ENCODE measurements around the gene NPVF. TPM values are rescaled to one million over a fixed set of nuclear protein-coding genes. Genes with fewer than 3 reads are reported as not detected.
A peak's percentile ranks its signal among the peaks of the same experiment; 100 is the strongest.

NPVF gene
- total and polyA plus RNA-seq, 4 donors = 0.17 TPM; not detected in 3

- Histone ChIP-seq H3K9me3 (ENCODE audit: control insufficient read depth, insufficient read depth, low read length) (no peaks in the 10 kb centered on the region), H3K27me3 (ENCODE audit: control insufficient read depth, insufficient read depth, low read length) (no peaks in the 10 kb centered on the region), H3K4me1 (ENCODE audit: control insufficient read depth, insufficient read depth, low read length) (peaks cover 5% of the 10 kb centered on the region), H3K4me3 (ENCODE audit: low read depth, low read length) (no peak overlapping the region), H3K27ac (ENCODE audit: low read depth, low read length) (no peak overlapping the region), H3K36me3 (ENCODE audit: control insufficient read depth, insufficient read depth, low read length) (no peaks in the 10 kb centered on the region)
- DNase-seq (ENCODE audit: low read depth in 4 of 6, low spot score in 6 of 6) = no peak
- no CpG with 5 or more reads among the region's 7 CpGs for WGBS (ENCODE audit: insufficient coverage)
Observed at GRCh38 chr7:25180946-25181345, 47.3 kb downstream of the NPVF start.

- 69% methylated on average over 3 of the region's 6 CpGs for WGBS (ENCODE audit: insufficient coverage)
- Histone ChIP-seq H3K27ac (ENCODE audit: low read depth, low read length) (no peak overlapping the region), H3K9me3 (ENCODE audit: control insufficient read depth, insufficient read depth, low read length) (no peaks in the 10 kb centered on the region)
Observed at GRCh38 chr7:25180592-25180923, 47.7 kb downstream of the NPVF start.

GRCh38 chr7:25179771-25180591 is 48.3 kb downstream of the NPVF start:
- peak; percentile 47 to 96 (median 76) for DNase-seq (ENCODE audit: low read depth in 4 of 6, low spot score in 6 of 6)
- WGBS (ENCODE audit: insufficient coverage) = under 1% methylated on average over 67 of the region's 74 CpGs
- H3K27ac ChIP-seq (ENCODE audit: low read depth, low read length) = peak overlapping the region; percentile 60
- no peaks in the 10 kb centered on the region for H3K9me3 ChIP-seq (ENCODE audit: control insufficient read depth, insufficient read depth, low read length)
- H3K4me1 ChIP-seq (ENCODE audit: control insufficient read depth, insufficient read depth, low read length) = peaks cover 5% of the 10 kb centered on the region
- no peaks in the 10 kb centered on the region for H3K36me3 ChIP-seq (ENCODE audit: control insufficient read depth, insufficient read depth, low read length)
- H3K4me3 ChIP-seq (ENCODE audit: low read depth, low read length) = peak overlapping the region; percentile 66
- no peaks in the 10 kb centered on the region for H3K27me3 ChIP-seq (ENCODE audit: control insufficient read depth, insufficient read depth, low read length)

More at GRCh38 chr7:25180592-25180923, 47.7 kb downstream of the NPVF start:
- Histone ChIP-seq H3K4me1 (ENCODE audit: control insufficient read depth, insufficient read depth, low read length) (peaks cover 5% of the 10 kb centered on the region), H3K27me3 (ENCODE audit: control insufficient read depth, insufficient read depth, low read length) (no peaks in the 10 kb centered on the region), H3K4me3 (ENCODE audit: low read depth, low read length) (peak overlapping the region; percentile 66), H3K36me3 (ENCODE audit: control insufficient read depth, insufficient read depth, low read length) (no peaks in the 10 kb centered on the region)
- no peak for DNase-seq (ENCODE audit: low read depth in 4 of 6, low spot score in 6 of 6)

DNA sequence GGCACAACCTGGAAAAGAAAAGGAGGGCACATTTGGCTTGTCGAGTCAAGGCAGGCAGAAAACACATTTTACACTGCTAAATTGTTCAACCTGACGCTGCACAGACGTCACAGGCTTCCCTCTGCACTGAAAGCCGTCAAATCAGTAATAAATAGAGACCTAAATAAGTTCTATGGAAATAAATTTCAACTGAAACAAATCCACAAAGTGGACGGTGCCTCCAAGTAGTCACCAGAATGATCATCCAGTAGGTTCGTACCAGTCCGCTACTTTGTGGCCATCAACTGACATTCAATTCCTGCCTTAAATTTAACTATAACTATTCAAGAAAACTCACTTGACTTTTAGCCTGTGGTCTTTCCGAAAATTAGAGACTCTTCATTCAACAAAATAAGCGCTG is 49.0 kb downstream of the NPVF start:
- Histone ChIP-seq H3K9me3 (ENCODE audit: control insufficient read depth, insufficient read depth, low read length) (no peaks in the 10 kb centered on the region), H3K27ac (ENCODE audit: low read depth, low read length) (no peak overlapping the region), H3K4me3 (ENCODE audit: low read depth, low read length) (peak overlapping the region; percentile 66), H3K4me1 (ENCODE audit: control insufficient read depth, insufficient read depth, low read length) (peaks cover 5% of the 10 kb centered on the region), H3K36me3 (ENCODE audit: control insufficient read depth, insufficient read depth, low read length) (no peaks in the 10 kb centered on the region), H3K27me3 (ENCODE audit: control insufficient read depth, insufficient read depth, low read length) (no peaks in the 10 kb centered on the region)
- WGBS (ENCODE audit: insufficient coverage) = 48% methylated on average over 5 of the region's 9 CpGs
- no peak for DNase-seq (ENCODE audit: low read depth in 4 of 6, low spot score in 6 of 6)

Small RNA genes within 50 kb of the gene (small RNA-seq; reads per million reads assigned to genes)
- 0.06 reads per million for gene RF00012 (ENCODE audit: low replicate concordance)

Other genes with a start within 250 kb of the NPVF start
- 10 to 100 TPM in 1 of 2 donors, 1 to 10 TPM in 1; 4.7 to 13.7 TPM for gene OSBPL3, start 248.3 kb downstream of the NPVF start, total RNA-seq
- gene OSBPL3, start 248.3 kb downstream of the NPVF start, polyA plus RNA-seq (ENCODE audit: insufficient read length in 2 of 2) = 1 to 10 TPM; 5.4 to 6.0 TPM
- 100 to 1,000 TPM in 1 of 2 donors, 10 to 100 TPM in 1; 94.7 to 121 TPM for gene CYCS, start 103.2 kb downstream of the NPVF start, total RNA-seq
- 100 to 1,000 TPM; 234 to 271 TPM for gene CYCS, start 103.2 kb downstream of the NPVF start, polyA plus RNA-seq (ENCODE audit: insufficient read length in 2 of 2)

All from spinal cord (tissue), 10 donors.